HEK293 (cell line): ENCODE results near the gene MAGI1.
A peak's percentile ranks its signal among the peaks of the same experiment; 100 is the strongest.

Experiments used
- CTCF ChIA-PET: fragments of 350-600 bp; formaldehyde crosslinking; extraction: SDS; loops from one replicate; lab custom pipeline; 2021; ENCODE audit warnings: antibody characterized with exemption; lab: Yijun Ruan, JAX
- POLR2A ChIA-PET: fragments of 300-600 bp; formaldehyde crosslinking; extraction: SDS; loops from one replicate; lab custom pipeline; 2020; ENCODE audit warnings: antibody characterized with exemption, inconsistent platforms; lab: Yijun Ruan, JAX
- H3K27ac ChIP-seq: fragments of 200-500 bp; sonication (Bioruptor generic); 2 replicates; pipeline ENCODE4 v1.5.1; 2014; ENCODE audit warnings: low read depth, low read length, control low read depth, inconsistent platforms; ENCODE audit errors: extremely low read depth
- H3K36me3 ChIP-seq, 2 experiments: fragments of 200-500 bp in 1 of 2; sonication (Bioruptor generic) in 1 of 2; 1 replicate in 1 of 2; 2 replicates in 1 of 2; pipeline ENCODE4 v1.5.1; 2014 to 2017; ENCODE audit warnings: inconsistent platforms in 2 of 2, low read length in 2 of 2; ENCODE audit not compliant: control insufficient read depth in 2 of 2, insufficient read depth in 1 of 2
- H3K4me1 ChIP-seq: fragments of 200-500 bp; sonication (Bioruptor generic); 2 replicates; pipeline ENCODE4 v1.5.1; 2014; ENCODE audit warnings: mild to moderate bottlenecking, low read length, inconsistent platforms; ENCODE audit not compliant: control insufficient read depth, insufficient read depth
- H3K4me3 ChIP-seq: 2 replicates; pipeline ENCODE4 v1.5.1; 2011; ENCODE audit warnings: low read depth, mild to moderate bottlenecking, control low read depth, low read length, moderate library complexity
- H3K9me3 ChIP-seq: fragments of 200-500 bp; sonication (Bioruptor generic); 2 replicates; pipeline ENCODE4 v1.5.1; 2014; ENCODE audit warnings: low read depth, low read length, inconsistent platforms; ENCODE audit not compliant: control insufficient read depth, insufficient read depth
- BCL11A ChIP-seq: fragments of 450-650 bp; formaldehyde crosslinking; IDR thresholded peaks from 2 replicates; pipeline ENCODE4 v1.5.1; 2016; ENCODE audit warnings: low read depth, missing biosample characterization, missing genetic modification characterization
- KLF9 ChIP-seq: fragments of 450-650 bp; formaldehyde crosslinking; IDR thresholded peaks from 2 replicates; pipeline ENCODE4 v1.5.1; 2016; ENCODE audit warnings: missing biosample characterization, missing genetic modification characterization, low read depth
- PBX3 ChIP-seq: sonication (generic); formaldehyde crosslinking; IDR thresholded peaks from 2 replicates; pipeline ENCODE4 v1.8.1; 2022; ENCODE audit warnings: mild to moderate bottlenecking, moderate library complexity, missing genetic modification reagents
- RBAK ChIP-seq: fragments of 450-650 bp; formaldehyde crosslinking; IDR thresholded peaks from 2 replicates; pipeline ENCODE4 v1.5.1; 2016; ENCODE audit warnings: missing biosample characterization, missing genetic modification characterization
- YY2 ChIP-seq: fragments of 450-650 bp; formaldehyde crosslinking; IDR thresholded peaks from 2 replicates; pipeline ENCODE4 v1.5.1; 2016; ENCODE audit warnings: missing biosample characterization, missing genetic modification characterization
- ZEB2 ChIP-seq: fragments of 450-650 bp; formaldehyde crosslinking; IDR thresholded peaks from 2 replicates; pipeline ENCODE4 v1.5.1; 2016; ENCODE audit warnings: missing biosample characterization, missing genetic modification characterization
- ZNF114 ChIP-seq: fragments of 450-650 bp; formaldehyde crosslinking; IDR thresholded peaks from 2 replicates; pipeline ENCODE4 v1.5.0; 2017; ENCODE audit warnings: missing biosample characterization, missing genetic modification characterization
- ZNF266 ChIP-seq: fragments of 450-650 bp; formaldehyde crosslinking; IDR thresholded peaks from 2 replicates; pipeline ENCODE4 v1.5.1; 2016; ENCODE audit warnings: missing biosample characterization, missing genetic modification characterization, low read depth
- ZNF362 ChIP-seq: fragments of 450-650 bp; formaldehyde crosslinking; IDR thresholded peaks from 2 replicates; pipeline ENCODE4 v1.5.1; 2016; ENCODE audit warnings: missing biosample characterization, missing genetic modification characterization
- ZNF394 ChIP-seq: fragments of 450-650 bp; formaldehyde crosslinking; IDR thresholded peaks from 2 replicates; pipeline ENCODE4 v1.5.1; 2016; ENCODE audit warnings: missing biosample characterization, missing genetic modification characterization, mild to moderate bottlenecking, moderate library complexity, borderline replicate concordance
- ZNF549 ChIP-seq: fragments of 450-650 bp; IDR thresholded peaks from 2 replicates; pipeline ENCODE4 v1.5.1; 2018; ENCODE audit warnings: missing biosample characterization, missing genetic modification characterization, mild to moderate bottlenecking, inconsistent platforms, moderate library complexity
- ZNF707 ChIP-seq: fragments of 450-650 bp; formaldehyde crosslinking; IDR thresholded peaks from 2 replicates; pipeline ENCODE4 v1.5.1; 2016; ENCODE audit warnings: missing biosample characterization, missing genetic modification characterization
- ZNF768 ChIP-seq: fragments of 450-650 bp; formaldehyde crosslinking; IDR thresholded peaks from 2 replicates; pipeline ENCODE4 v1.5.1; 2018; ENCODE audit warnings: missing biosample characterization, mild to moderate bottlenecking, missing genetic modification characterization
- ZNF843 ChIP-seq: fragments of 450-650 bp; formaldehyde crosslinking; IDR thresholded peaks from 2 replicates; pipeline ENCODE4 v1.5.1; 2016; ENCODE audit warnings: missing biosample characterization, missing genetic modification characterization
- ZSCAN30 ChIP-seq: fragments of 450-650 bp; IDR thresholded peaks from 2 replicates; pipeline ENCODE4 v1.5.1; 2018; ENCODE audit warnings: missing biosample characterization, mild to moderate bottlenecking, missing genetic modification characterization, moderate library complexity
- TF ChIP-seq, protein P1 (sequence below): fragments of 450-650 bp; formaldehyde crosslinking; IDR thresholded peaks from 2 replicates; pipeline ENCODE4 v1.5.1; 2017; ENCODE audit warnings: missing biosample characterization, mild to moderate bottlenecking, missing genetic modification characterization, moderate library complexity

MAGI1 gene

DNA sequence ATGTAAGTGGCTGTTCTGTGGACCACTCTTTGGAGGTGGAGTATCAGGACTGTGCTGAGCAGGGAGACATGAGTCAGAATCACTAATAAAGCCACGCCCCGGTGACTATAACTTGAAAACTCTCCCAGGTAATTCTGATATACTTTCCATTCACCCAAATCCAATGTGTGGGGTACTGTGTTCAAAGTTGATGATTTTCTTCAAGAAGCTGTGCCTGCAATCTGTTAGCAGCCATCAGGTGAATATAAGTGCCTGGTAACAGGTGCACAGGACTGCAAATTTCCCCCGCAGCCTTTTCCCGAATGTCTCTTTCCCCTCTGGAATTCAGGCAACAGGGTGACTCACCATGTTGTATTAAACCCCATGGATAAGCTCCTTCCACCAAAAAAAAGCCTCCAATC is 17.0 kb downstream of the MAGI1 start (continued):
- TF ChIP-seq ZNF114: no peak
- TF ChIP-seq ZEB2: peak; percentile 46; the same call in 1 of the 2 replicates
- TF ChIP-seq ZSCAN30 (tag by site-specific recombination): no peak
- no peak for TF ChIP-seq ZNF707
- TF ChIP-seq PBX3 (CRISPR knock-in tag): no peak
- TF ChIP-seq ZNF394 (tag by site-specific recombination): 0 out of 2 replicates have a peak, but pooled peaks have one; percentile 9
- no peak for TF ChIP-seq BCL11A (tag by site-specific recombination)
- TF ChIP-seq ZNF362 (tag by site-specific recombination): 0 out of 2 replicates have a peak, but pooled peaks have one; percentile 46
- TF ChIP-seq ZNF266 (tag by site-specific recombination): no peak
- TF ChIP-seq, all 188 proteins: peak for 9

DNA sequence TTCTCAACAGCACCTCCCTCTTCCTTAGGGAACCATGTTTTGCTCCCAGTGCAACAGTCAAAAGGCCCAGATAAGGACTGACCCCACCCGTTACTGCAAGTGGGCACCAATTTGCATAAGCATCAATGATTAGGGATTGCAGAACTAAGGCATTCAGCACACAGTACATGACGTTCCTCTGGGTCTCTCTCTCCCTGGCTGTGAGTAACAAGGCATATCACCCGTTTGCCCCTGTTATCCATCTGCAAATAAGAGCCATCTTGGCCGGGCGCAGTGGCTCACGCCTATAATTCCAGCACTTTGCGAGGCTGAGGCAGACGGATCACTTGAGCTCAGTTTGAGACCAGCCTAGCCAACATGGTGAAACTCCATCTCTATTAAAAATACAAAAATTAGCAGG is 18.8 kb downstream of the MAGI1 start:
- no peaks in the 10 kb centered on the region for H3K9me3 ChIP-seq
- ChIA-PET POLR2A (no interaction called here), CTCF (no interaction called here)
- TF ChIP-seq, protein P1, sequence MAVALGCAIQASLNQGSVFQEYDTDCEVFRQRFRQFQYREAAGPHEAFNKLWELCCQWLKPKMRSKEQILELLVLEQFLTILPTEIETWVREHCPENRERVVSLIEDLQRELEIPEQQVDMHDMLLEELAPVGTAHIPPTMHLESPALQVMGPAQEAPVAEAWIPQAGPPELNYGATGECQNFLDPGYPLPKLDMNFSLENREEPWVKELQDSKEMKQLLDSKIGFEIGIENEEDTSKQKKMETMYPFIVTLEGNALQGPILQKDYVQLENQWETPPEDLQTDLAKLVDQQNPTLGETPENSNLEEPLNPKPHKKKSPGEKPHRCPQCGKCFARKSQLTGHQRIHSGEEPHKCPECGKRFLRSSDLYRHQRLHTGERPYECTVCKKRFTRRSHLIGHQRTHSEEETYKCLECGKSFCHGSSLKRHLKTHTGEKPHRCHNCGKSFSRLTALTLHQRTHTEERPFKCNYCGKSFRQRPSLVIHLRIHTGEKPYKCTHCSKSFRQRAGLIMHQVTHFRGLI (tag by site-specific recombination): no peak
- TF ChIP-seq KLF9 (tag by site-specific recombination): no peak
- no peaks in the 10 kb centered on the region for H3K36me3 ChIP-seq
- no peak overlapping the region for H3K27ac ChIP-seq
- no peaks in the 10 kb centered on the region for H3K4me1 ChIP-seq
- H3K4me3 ChIP-seq: no peak overlapping the region

GRCh38 chr3:66018057-66019033 is 20.4 kb downstream of the MAGI1 start:
- Histone ChIP-seq H3K36me3 (no peaks in the 10 kb centered on the region), H3K4me1 (no peaks in the 10 kb centered on the region), H3K27ac (no peak overlapping the region), H3K9me3 (no peaks in the 10 kb centered on the region), H3K4me3 (no peak overlapping the region)
- TF ChIP-seq RBAK (tag by site-specific recombination) (no peak), ZNF843 (no peak), ZNF768 (tag by site-specific recombination) (peak; percentile 63; the same call in 1 of the 2 replicates), YY2 (no peak)
- CTCF ChIA-PET: interaction anchor here (0.7 kb wide), 1 partner anchor 130 kb away, joined by 3 read pairs; no protein-coding TSS in a partner anchor
- POLR2A ChIA-PET: no interaction called here

DNA sequence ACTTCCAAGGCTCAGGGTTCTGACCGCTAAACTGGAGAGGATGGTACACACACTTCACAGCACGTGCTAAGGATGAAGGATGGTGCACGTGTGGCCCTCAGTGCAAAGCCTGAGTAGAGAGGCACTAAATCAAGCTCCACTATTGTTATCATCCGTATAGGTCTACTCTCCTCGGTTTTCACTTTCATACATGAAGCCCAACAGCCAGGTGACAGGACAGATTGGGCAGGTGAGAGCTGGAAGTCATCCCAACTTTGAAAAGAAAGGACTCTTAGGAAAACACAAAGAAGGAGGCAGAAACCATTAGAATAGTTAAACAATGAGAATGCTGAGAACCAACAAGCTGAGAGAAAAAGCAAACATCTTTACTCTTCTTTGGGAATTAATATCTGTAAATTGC is 21.1 kb downstream of the MAGI1 start:
- TF ChIP-seq ZNF549 (tag by site-specific recombination): no peak
- Histone ChIP-seq H3K4me3 (no peak overlapping the region), H3K9me3 (no peaks in the 10 kb centered on the region), H3K4me1 (no peaks in the 10 kb centered on the region), H3K27ac (no peak overlapping the region), H3K36me3 (no peaks in the 10 kb centered on the region)
- CTCF ChIA-PET: interaction anchor here (0.6 to 0.7 kb wide), 2 partner anchors 129 to 182 kb away, joined by 3 read pairs; no protein-coding TSS in a partner anchor
- POLR2A ChIA-PET: no interaction called here
